GM18868 (cell line): Measurements from ENCODE around the gene MRPS27.

Source experiments
- ATAC-seq: cut with Tn5 transposase; IDR thresholded peaks from one replicate; pipeline ENCODE4 v1.9.1; 2021; ENCODE audit warnings: mild to moderate bottlenecking, moderate library complexity; ENCODE audit not compliant: unreplicated experiment

The MRPS27 gene

DNA sequence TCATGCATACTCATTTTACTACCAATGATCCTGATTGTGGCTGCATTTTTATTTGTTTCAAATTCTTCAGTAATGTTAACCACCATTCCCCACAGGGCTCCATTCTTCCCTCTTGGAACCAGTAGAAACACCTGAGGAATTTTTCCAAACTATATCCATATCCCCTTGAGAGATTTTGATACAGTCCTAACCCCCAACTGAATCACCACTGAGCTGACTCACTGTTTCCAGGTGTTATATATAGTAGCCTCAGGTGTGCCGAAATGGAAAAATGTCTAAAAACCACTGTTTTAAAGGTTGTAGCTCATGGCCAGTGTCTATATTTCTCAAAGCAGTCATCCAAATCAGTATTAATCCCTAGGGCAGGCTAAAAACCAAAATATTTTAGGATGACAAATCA, 85.2 kb downstream of the MRPS27 start:
- no peak for ATAC-seq

DNA sequence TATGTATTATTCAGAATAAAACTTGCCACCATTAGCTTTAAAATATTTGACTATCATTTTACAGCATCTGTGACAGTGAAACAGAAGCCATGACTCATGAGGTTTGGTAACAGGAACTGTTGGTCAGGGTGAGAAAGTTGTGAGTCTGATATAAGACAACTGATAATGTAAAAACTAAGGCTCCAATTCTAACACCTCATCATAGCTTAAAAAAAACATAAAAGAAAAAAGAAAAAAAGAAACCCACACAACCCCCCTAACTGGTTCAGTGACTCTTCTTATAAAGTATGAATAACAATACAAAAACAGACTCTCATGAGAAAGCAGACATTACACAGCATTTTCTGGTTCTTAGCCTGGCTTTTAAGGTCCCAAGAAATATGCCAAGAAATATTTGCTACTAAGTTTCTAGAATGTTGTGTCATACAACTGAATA, 85.8 kb downstream of the MRPS27 start:
- peak; percentile 92 for ATAC-seq

DNA sequence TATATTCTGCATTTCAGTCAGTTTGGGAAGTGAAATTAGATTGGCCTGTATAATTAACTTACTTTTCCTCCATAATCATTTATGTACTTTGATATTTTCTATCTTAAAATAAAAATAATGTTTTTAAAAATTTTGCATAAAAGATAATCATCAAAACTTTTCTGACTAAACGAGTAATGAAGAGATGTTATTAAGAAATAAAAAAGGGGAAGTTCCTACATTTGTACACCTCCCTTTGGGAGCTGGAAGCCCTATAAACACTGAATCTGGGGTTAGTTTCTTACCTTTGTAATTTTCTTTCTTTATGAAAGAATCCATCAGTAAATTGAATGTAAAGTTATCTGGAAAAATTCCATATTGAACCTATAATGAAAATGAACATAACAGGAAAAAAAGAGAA, 86.2 kb downstream of the MRPS27 start:
- no peak for ATAC-seq

DNA sequence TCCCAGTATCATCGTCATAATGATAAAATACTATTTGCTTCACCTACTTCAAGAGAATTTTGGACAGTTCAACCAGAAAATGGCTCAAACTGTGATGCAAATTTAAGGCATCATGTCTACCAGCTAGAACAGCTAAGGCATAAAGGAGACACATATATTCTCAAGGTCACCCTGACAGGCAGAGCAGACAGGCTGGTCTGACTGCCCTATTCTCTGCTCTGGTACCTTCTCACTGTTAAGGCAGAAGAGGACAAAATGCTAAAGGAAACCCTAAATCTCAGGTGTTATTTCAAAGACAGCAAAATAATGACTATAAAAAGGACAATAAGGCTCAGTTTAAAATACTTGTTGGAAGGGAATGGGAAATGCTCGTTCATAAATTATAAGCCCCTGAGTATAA, 87.2 kb downstream of the MRPS27 start:
- no peak for ATAC-seq

DNA sequence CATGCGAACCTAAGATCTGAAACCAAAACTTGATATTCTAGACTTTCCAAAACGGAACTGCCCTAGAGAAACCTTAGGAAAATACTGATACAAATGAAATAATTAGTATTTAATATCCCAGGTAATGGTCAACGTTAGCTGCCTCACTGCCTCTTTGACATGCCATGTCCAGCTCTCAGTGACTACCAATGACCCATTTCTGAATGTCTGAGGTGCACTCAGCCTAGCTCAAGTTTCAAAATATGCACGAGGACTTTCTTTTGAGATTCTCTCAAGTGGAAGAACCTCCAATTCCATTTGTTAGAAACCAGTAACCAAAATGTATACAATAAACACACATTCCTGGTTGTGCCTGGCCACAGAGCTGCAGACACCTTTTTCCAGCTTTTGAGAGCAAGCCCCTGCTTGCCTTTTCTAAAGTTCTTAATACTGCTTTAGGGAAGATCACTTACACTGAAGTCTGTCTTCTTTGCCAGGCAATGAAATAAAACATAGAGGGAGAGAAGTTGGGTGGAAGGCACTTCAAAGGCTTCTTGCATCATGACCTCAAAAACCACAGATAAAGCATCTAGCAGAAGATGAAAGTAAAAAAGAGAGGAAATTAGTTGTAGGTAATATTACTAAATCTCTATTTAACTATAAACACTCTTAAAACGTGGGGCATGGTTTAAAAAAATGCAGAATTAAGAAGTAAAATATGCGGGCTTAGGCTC, 87.9 kb downstream of the MRPS27 start:
- ATAC-seq: peak; percentile 39

DNA sequence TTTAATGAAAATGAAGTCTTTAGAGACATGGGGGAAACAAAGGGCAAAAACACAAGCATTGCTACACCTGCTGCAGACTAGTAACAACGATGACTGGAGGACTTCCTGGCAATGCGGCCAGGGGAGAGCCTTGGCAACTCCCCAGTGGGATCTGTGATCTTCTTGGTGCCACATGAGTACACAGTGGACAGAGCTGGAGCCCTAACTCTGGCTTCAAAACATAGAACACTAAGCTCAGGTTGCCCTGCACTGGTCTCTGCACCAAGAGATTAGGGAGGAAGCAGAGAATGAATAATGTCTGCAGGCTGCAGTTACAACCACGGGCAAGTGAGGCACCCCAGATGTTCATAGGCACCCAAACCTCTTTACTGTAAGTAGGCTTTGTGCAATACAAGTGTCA, 91.1 kb downstream of the MRPS27 start:
- no peak for ATAC-seq

DNA sequence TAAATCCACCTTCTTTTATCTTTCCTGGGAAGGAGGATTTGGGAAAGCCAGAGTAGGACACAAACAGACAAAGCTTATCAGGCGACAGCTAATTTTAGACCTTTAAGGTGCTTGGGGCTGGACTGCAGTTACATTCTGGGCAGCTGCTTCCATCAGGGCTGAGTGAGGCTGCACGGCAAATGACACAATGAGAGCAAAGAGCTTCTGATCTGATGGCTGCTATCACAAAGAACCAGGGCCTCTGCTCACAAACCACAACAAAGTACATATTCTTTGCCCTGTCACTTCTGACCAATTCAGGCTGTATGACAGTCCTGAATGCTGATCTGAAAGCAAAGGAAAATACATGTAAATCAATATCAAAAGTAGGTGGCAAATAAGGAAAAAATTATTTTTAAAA, 93.1 kb downstream of the MRPS27 start:
- no peak for ATAC-seq

DNA sequence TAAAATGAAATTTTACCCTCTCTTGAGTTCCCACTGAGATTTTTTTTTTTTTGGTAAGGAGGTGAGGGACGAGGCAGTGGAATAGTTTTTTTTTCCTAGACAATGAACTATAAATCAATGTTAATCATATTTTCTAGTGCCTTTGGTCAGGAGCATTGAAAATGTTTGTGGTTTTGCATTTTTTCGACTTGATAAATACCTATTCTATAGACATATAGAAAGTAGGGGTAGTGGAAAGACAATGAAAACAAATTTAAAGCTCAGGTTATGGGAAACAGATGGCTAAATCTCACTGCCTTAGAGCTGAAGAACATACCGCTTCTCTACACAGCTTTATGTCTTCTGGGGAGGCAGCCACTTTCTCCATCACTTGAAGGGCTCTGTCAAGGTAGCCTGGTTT, 94.3 kb downstream of the MRPS27 start:
- no peak for ATAC-seq

DNA sequence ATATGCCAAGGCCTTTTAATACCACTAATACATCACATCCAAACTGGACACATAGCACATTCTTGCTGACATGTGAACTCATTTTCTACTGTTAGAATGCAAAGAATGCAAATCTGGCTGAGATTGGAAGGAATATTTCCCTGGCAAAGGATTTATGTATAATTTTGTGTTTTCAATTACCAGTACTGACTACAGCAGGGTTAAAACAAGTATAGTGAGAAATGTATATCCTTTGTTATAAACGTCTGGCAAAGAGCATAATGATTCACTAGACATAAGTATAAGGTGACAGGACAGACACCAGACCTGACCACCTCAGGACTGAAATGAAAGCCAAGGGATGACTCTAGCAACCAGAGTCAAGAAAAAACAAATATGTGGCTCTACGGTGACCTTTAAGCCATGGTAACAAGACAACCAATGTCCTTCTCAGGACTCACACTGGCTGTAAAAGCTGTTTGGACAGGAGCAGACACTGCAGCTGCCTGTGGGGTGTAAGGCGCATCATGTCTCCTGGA, 95.0 kb downstream of the MRPS27 start:
- ATAC-seq: no peak

DNA sequence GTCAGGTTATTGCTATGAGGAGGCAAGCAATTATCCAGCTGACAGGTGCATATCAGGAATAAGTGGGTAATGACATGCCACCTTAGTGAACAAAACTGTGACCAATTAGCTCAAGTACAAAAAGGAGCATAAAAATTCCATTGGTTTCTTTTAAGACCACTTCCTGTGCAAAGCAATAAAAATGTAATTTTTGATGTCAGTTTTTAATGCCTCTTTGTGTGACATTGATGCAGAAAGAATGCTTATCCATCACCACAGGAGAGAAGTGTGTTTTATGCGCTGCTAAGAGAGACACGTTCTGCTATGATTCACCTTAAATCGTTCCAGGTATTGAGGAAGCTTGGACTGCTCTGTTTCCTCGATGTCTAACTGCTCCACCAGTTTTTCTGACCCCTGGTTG, 96.7 kb downstream of the MRPS27 start:
- no peak for ATAC-seq

DNA sequence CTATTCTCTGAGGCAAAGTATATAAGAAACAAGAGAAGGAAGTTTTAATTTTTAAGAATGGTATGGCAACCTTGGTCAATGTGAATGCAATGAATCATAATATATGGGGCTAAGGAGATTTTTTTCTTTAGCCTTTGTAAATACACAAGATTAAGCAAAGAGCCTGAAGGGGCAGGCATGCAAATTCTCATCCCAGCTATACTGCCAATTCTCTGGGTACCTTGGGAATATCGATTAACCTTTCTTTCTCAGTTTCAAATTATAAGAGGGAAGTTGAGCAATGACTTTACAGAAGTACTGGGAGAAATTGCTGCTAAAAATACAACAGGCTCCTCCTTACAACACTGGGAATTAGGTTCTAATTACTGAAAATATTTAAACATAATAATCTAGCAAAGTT, 97.5 kb downstream of the MRPS27 start:
- no peak for ATAC-seq

DNA sequence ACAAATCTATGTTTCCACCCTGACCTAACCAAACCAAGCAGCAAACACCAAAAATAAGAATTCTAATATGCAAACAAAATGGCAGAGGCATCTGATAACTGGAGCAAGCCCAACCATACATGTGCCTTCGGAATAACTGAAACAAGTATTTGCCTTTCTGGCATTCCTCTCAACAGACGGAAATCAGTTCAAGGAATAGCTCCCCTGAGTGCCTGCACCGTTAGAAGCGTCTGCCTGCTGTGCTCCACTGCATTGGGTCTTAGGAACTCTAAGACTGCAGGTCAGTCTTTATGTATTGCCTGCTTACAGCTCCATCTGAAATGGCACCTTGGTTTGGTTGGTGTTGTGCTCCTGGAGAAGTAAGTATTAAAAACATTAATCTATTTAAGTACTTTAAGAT, 98.5 kb downstream of the MRPS27 start:
- ATAC-seq: no peak

DNA sequence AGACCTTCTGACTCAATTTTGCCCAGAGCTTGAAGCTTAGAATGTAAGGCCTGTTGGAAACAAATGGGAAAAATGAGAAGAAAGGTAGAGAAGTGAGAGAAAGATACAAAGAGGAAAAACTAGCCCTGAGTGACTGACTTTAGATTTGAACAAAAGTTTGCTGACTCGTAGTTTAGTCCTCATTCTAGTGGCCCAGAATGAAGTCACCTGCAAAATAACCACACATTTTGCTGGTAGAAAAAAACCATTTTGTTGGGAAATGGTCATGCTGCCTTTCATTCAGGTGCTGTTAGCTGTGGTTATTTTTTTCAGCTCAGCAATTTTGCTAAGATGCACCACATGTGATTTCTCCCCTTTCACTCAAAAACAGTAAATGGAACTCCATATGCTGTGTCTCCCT, 98.9 kb downstream of the MRPS27 start:
- ATAC-seq: no peak

DNA sequence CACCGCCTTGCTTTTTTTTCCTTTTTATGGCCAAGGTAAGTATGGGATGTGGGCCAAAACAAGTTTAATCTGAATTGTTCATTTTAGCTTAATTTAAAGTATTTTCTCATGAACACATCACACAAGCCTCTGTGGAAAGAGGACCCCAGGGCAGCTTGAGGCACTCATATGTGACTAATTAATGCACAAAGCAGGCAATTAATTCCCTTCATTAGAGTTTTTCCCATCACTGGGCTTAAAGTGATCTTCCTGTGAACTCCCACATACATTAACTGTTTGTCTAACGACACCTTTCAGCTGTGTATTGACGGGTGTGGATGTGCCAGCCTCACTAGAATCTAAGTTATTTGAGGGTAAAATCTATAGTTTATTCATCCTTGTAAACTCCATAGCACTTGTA, 103.3 kb downstream of the MRPS27 start:
- no peak for ATAC-seq

DNA sequence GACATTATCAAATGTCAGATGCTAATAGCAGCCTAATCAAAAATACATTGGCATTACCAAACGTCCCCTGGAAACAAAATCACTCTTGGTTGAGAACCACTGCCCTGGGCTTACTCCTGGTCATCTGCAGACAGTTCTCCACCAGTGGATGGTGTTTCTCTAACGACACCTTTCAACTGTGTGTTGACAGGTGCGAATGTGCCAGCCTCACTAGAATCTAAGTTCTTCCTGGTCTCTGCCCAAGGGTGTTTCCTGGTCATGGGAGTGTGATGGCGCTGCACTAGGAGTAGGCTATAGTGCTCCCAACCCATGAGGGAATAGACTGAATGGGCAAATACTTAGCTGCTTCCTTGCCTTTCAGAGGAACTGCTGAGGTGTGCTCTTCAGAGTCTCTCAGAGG, 105.9 kb downstream of the MRPS27 start:
- ATAC-seq: no peak

DNA sequence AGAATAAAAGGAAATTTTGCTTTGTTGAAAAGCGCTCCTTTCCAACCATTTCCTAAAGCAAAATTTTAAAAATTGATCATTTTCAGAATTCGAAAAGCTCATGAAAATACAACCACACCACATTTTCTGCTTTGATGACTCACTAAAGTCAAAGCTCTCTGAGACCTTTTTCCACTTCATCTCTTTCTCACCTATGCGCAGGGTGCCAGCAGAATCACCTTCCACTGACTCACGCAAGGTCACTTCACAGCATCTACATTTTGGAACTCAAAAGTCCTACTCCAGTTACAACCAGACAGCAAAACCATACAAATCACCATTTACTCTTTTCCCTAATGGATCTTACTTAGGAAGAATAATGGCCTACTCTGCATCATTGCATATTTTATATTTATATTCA, 106.6 kb downstream of the MRPS27 start:
- ATAC-seq: no peak

DNA sequence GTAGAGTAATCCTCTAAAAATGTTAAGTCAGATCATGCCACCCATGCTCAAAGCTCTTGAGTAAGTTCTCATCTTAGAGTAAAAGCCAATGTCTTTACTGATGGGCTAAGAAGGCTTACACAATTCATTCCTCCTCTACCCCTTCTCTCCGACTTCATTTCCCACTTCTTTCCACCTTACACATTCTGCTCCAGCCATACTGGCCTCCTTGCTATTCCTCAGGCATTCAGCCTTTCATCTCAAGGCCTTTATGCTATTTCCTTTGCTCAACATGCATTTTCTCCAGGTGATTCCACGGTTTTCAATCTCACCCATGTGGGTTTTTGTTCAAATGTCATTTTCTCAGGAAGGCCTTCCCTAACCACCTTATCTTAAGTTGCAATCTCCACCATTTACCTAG, 107.9 kb downstream of the MRPS27 start:
- no peak for ATAC-seq

DNA sequence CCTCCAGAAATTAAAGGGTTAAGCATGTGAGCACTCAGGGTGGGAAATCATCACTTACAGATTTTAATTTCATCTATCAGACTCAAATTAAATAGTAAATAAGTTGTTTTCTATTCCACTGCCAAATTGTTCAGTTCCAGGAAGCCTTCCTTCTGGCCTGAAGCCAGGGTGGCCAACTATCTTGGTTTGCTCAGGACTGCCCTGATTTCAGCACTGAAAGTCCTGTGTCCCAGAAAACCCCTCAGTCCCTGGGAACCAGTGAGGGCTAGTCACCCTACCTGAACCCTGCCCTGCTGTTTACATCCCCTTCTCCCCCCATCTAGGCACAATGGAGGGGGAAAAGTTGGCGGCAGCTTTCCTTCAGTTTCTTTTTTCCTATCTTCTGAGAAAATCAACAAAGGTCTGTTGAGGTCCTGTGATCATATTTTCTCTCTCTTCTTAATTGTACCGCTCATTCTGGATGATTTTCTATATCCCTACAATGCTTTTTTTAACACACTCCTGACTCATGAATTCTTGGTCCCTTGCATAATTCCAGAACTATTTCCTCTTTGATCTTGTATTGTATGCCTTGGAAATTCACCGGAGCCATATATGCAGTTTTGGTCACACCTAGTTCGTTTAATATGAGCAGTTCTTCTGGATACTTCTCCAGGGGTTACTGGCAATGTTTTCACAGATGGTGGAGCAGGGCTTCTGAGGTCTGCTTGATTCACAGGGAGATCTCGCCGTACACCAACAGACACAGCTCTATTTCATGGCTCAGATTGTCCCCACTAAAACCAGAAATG, 109.0 kb downstream of the MRPS27 start:
- ATAC-seq: no peak

DNA sequence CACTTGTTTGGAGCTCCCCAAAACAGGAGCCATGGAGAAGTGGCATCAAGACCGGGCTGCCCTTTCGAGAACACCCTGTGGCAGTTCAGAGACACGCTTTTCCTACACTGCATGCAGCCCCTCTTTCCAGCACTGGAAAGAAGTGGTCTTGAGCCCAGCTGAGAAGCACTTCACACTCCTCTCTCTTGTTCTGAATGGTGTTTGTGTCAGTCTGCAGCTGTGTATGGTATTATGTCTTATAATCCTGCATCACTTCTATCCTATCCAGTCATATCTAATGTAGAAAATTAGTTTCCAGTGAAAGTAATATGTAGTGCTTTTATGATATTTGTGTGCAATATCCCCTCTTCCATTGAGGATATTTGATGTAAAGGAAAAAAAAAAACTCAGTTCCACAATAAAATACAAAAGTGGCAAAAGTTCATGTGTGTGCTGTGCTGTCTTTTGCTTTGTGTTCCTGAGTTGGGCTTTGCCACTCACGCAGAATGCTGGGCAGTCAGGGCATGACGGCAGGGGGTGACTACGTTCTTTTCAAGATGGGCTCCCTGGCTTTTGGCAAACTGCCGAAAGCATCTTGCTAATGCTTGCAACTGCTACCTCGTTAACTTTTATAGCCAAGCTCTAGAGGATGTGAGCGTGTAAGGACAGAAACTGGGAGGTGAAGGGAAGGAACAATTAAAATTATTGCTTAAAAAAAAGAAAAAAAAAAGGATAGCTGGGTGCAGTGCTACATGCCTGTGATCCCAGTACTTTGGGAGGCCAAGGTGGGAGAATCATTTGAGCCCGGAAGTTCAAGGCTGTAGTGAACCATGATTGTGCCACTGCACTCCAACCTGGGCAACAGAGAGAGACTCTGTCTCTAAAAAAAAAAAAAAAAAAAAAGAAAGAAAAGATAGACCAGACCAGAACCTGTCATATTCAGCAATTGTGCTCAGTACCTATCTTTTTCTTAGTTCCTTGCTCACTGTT, 110.6 kb downstream of the MRPS27 start:
- no peak for ATAC-seq

DNA sequence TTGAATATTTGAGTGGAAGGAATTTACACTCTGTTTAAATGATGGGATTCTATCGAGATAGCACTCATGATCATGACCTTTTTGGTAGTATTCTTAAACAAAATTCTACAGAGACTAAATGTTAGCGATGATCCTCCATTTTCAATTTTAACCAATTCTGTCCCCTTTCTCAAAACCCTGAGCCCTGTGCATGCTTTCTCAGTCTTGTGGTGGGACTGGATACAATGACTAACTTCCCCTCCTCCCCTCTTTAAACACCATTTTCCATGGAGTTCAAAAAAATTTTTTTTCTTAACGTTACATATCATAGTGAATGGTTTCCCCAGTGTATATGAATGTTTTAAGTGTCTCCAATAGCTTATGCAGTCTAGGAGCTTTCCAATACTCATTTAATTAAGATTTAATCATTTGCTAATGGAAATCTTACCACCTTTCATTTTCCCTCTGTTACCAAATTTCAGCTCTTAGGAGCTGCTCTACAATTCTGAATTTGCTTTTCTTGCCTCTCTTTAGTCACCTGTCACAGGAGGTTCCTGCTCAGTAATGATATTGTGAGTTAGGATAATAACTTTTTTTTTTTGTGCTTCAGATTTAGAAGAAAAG, 111.6 kb downstream of the MRPS27 start:
- no peak for ATAC-seq

DNA sequence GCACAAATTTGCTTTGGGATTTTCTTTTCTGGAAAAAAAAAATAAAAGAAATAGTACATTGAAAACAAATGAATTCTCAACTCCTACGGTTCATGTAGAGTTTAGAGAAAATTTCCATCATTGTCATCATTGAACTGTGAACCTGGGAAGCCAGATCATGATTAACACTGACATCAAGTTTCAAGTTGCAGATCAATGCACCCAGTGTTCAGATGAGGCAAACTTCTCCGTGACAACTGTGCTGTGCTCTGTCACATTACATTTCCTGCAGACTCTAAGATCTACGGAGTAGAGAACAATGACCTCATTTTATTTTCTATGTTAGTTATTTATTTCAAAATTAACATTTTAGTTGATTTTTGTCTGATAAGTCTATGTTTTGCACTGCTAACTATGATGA, 113.0 kb downstream of the MRPS27 start:
- no peak for ATAC-seq
